Endothelial cell (in vitro differentiated cells): ENCODE data around the gene NTMT1. TPM values are rescaled to one million over a fixed set of nuclear protein-coding genes. Genes with fewer than 3 reads are reported as not detected.

Experiments
- DNase-seq: peaks from one replicate; pipeline ENCODE4 v3.0.0; 2021; ENCODE audit warnings: low spot score
- H3K27ac Mint-ChIP-seq: one replicate; pipeline ENCODE4 v1.8.0; 2021; ENCODE audit warnings: mixed read lengths, inconsistent platforms; ENCODE audit not compliant: unreplicated experiment
- H3K27me3 Mint-ChIP-seq: one replicate; pipeline ENCODE4 v1.8.0; 2021; ENCODE audit warnings: mild to moderate bottlenecking, moderate library complexity, mixed read lengths, inconsistent platforms; ENCODE audit not compliant: unreplicated experiment
- H3K36me3 Mint-ChIP-seq: one replicate; pipeline ENCODE4 v1.8.0; 2021; ENCODE audit warnings: mild to moderate bottlenecking, low read depth, mixed read lengths, inconsistent platforms; ENCODE audit not compliant: unreplicated experiment
- H3K4me1 Mint-ChIP-seq: one replicate; pipeline ENCODE4 v1.8.0; 2021; ENCODE audit warnings: mild to moderate bottlenecking, mixed read lengths, inconsistent platforms; ENCODE audit not compliant: unreplicated experiment
- H3K4me3 Mint-ChIP-seq: one replicate; pipeline ENCODE4 v1.8.0; 2021; ENCODE audit warnings: mild to moderate bottlenecking, mixed read lengths, inconsistent platforms; ENCODE audit not compliant: unreplicated experiment
- H3K9me3 Mint-ChIP-seq: one replicate; pipeline ENCODE4 v1.8.0; 2021; ENCODE audit warnings: mixed read lengths, inconsistent platforms; ENCODE audit not compliant: unreplicated experiment
- CTCF ChIP-seq: fragments of 200-600 bp; sonication (generic); IDR thresholded peaks from one replicate; pipeline ENCODE4 v1.5.0; 2021; ENCODE audit warnings: antibody characterized with exemption; ENCODE audit not compliant: unreplicated experiment
- total RNA-seq: library from RNA; stranded (reverse); fragmentation: NEBNext Ultra II Directional; extraction: Animal tissue kit (Norgen Biotek cat#: 25700); gene quantifications from one replicate; pipeline ENCODE4 v1.2.1, GENCODE V29; 2021; ENCODE audit not compliant: unreplicated experiment

Gene NTMT1
- total RNA-seq, 1 donor from 2014 or later = 16.7 TPM

- no peak for TF ChIP-seq CTCF
- no peaks in the 10 kb centered on the region for H3K9me3 Mint-ChIP-seq
- H3K27ac Mint-ChIP-seq = no peak overlapping the region
- no peak for DNase-seq
- H3K4me3 Mint-ChIP-seq = no peak overlapping the region
- peaks cover 7% of the 10 kb centered on the region for H3K4me1 Mint-ChIP-seq
- peaks cover 12% of the 10 kb centered on the region for H3K27me3 Mint-ChIP-seq
- H3K36me3 Mint-ChIP-seq = peaks cover 9% of the 10 kb centered on the region
These were observed 18.9 kb downstream of the NTMT1 start for GRCh38 chr9:129644902-129645301.

GRCh38 chr9:129646252-129646651, 20.3 kb downstream of the NTMT1 start:
- peaks cover 2% of the 10 kb centered on the region for H3K4me1 Mint-ChIP-seq
- no peak overlapping the region for H3K27ac Mint-ChIP-seq
- TF ChIP-seq CTCF = no peak
- no peaks in the 10 kb centered on the region for H3K9me3 Mint-ChIP-seq
- H3K4me3 Mint-ChIP-seq = no peak overlapping the region
- peaks cover 12% of the 10 kb centered on the region for H3K27me3 Mint-ChIP-seq
- no peak for DNase-seq
- peaks cover 5% of the 10 kb centered on the region for H3K36me3 Mint-ChIP-seq

GRCh38 chr9:129646654-129647053, 20.7 kb downstream of the NTMT1 start:
- DNase-seq = no peak
- peaks cover 11% of the 10 kb centered on the region for H3K27me3 Mint-ChIP-seq
- H3K4me1 Mint-ChIP-seq = no peaks in the 10 kb centered on the region
- H3K9me3 Mint-ChIP-seq = no peaks in the 10 kb centered on the region
- H3K36me3 Mint-ChIP-seq = peaks cover 4% of the 10 kb centered on the region
- no peak overlapping the region for H3K4me3 Mint-ChIP-seq
- TF ChIP-seq CTCF = no peak
- no peak overlapping the region for H3K27ac Mint-ChIP-seq

GRCh38 chr9:129647635-129648034, 21.7 kb downstream of the NTMT1 start:
- no peak for DNase-seq
- Mint-ChIP-seq H3K9me3 (no peaks in the 10 kb centered on the region), H3K4me1 (no peaks in the 10 kb centered on the region), H3K27me3 (peaks cover 11% of the 10 kb centered on the region), H3K36me3 (peaks cover 4% of the 10 kb centered on the region), H3K4me3 (no peak overlapping the region), H3K27ac (no peak overlapping the region)
- no peak for TF ChIP-seq CTCF

- peaks cover 11% of the 10 kb centered on the region for H3K27me3 Mint-ChIP-seq
- TF ChIP-seq CTCF = no peak
- no peaks in the 10 kb centered on the region for H3K4me1 Mint-ChIP-seq
- H3K36me3 Mint-ChIP-seq = peaks cover 4% of the 10 kb centered on the region
- no peak overlapping the region for H3K27ac Mint-ChIP-seq
- DNase-seq = no peak
- no peaks in the 10 kb centered on the region for H3K9me3 Mint-ChIP-seq
- H3K4me3 Mint-ChIP-seq = peak overlapping the region; percentile 21
These were observed 22.3 kb downstream of the NTMT1 start for GRCh38 chr9:129648092-129648763.
